HepG2 (cell line): Measurements from ENCODE around the gene ZNF396. TPM values are rescaled to one million over a fixed set of nuclear protein-coding genes. Genes with fewer than 3 reads are reported as not detected.

Experiments used
- BCL6 ChIP-seq: IDR thresholded peaks from 2 replicates; pipeline ENCODE4 v1.6.1; 2016; ENCODE audit warnings: missing genetic modification reagents, missing compliant biosample characterization
- ETV5 ChIP-seq: IDR thresholded peaks from 2 replicates; pipeline ENCODE4 v1.6.1; 2018; ENCODE audit warnings: missing biosample characterization, missing genetic modification reagents, inconsistent platforms, borderline replicate concordance
- FOXA3 ChIP-seq: IDR thresholded peaks from 2 replicates; pipeline ENCODE4 v1.6.1; 2016; ENCODE audit warnings: missing genetic modification reagents, missing compliant biosample characterization
- GABPA ChIP-seq, 2 experiments: IDR thresholded peaks; 2 replicates each; pipeline ENCODE4 v1.6.1; 2011 to 2016; ENCODE audit warnings: low read depth in 2 of 2, low read length in 1 of 2, missing biosample characterization in 1 of 2, missing genetic modification characterization in 1 of 2
- GATAD2A ChIP-seq: IDR thresholded peaks from 2 replicates; pipeline ENCODE4 v1.6.1; 2016
- JUND ChIP-seq: sonication (generic); formaldehyde crosslinking; IDR thresholded peaks from 2 replicates; pipeline ENCODE4 v1.8.0; 2022; ENCODE audit warnings: mild to moderate bottlenecking, missing genetic modification reagents
- KAT8 ChIP-seq: IDR thresholded peaks from 2 replicates; pipeline ENCODE4 v1.6.1; 2016; ENCODE audit warnings: missing genetic modification reagents, missing compliant biosample characterization
- KDM5A ChIP-seq: fragments of 200-600 bp; sonication (generic); IDR thresholded peaks from 2 replicates; pipeline ENCODE4 v1.7.0; 2018; ENCODE audit warnings: antibody characterized with exemption, mild to moderate bottlenecking, low read length, borderline replicate concordance
- KMT2A ChIP-seq: sonication (generic); formaldehyde crosslinking; IDR thresholded peaks from 2 replicates; pipeline ENCODE4 v1.4.0; 2020; ENCODE audit warnings: missing genetic modification reagents
- KMT2B ChIP-seq: IDR thresholded peaks from 2 replicates; pipeline ENCODE4 v1.6.1; 2016; ENCODE audit warnings: missing genetic modification reagents, missing compliant biosample characterization
- MIER3 ChIP-seq: IDR thresholded peaks from 2 replicates; pipeline ENCODE4 v1.6.1; 2016; ENCODE audit warnings: missing compliant biosample characterization, borderline replicate concordance
- NFE2L2 ChIP-seq: fragments of 150-350 bp; IDR thresholded peaks from 2 replicates; pipeline ENCODE4 v1.6.1; 2014; ENCODE audit warnings: low read length
- NR2F6 ChIP-seq, 2 experiments: IDR thresholded peaks; 2 replicates each; pipeline ENCODE4 v1.6.1; 2016; ENCODE audit warnings: antibody characterized with exemption in 1 of 2, mild to moderate bottlenecking in 1 of 2
- RBFOX2 ChIP-seq: fragments of 200-400 bp; formaldehyde crosslinking; IDR thresholded peaks from 2 replicates; pipeline ENCODE4 v1.6.1; 2017; ENCODE audit warnings: low read depth, mild to moderate bottlenecking, low read length
- SOX6 ChIP-seq, 2 experiments: fragments of 450-650 bp in 1 of 2; sonication (generic) in 1 of 2; formaldehyde crosslinking in 1 of 2; IDR thresholded peaks; 2 replicates each; pipeline versions ENCODE4 v1.4.0 to v1.6.1; 2017 to 2020; ENCODE audit warnings: antibody characterized with exemption in 1 of 2, mild to moderate bottlenecking in 1 of 2, missing genetic modification reagents in 1 of 2
- ZGPAT ChIP-seq: IDR thresholded peaks from 2 replicates; pipeline ENCODE4 v1.6.1; 2016; ENCODE audit warnings: mild to moderate bottlenecking
- ZNF224 ChIP-seq: sonication (generic); formaldehyde crosslinking; IDR thresholded peaks from 2 replicates; pipeline ENCODE4 v1.5.0; 2020; ENCODE audit warnings: mild to moderate bottlenecking, missing genetic modification reagents
- ZNF331 ChIP-seq: sonication (generic); formaldehyde crosslinking; IDR thresholded peaks from 2 replicates; pipeline ENCODE4 v1.4.0; 2020; ENCODE audit warnings: missing genetic modification reagents
- polyA plus RNA-seq, 8 experiments: library from polyadenylated mRNA; depleted of rRNA in 3 of 8; stranded (reverse) in 7 of 8; unstranded in 1 of 8; fragments of >200 nt; fragmentation: Illumina TruSeq in 4 of 8; extraction: Trizol in 4 of 8; gene quantifications; 2 replicates each; pipeline versions ENCODE4 v1.2.1 to v1.2.3, GENCODE V29; 2011 to 2016; ENCODE audit warnings: low read depth in 4 of 8, missing spikeins in 1 of 8, mixed read lengths in 1 of 8; ENCODE audit not compliant: insufficient read depth in 1 of 8
- total RNA-seq, 5 experiments: library from RNA; depleted of rRNA; stranded (reverse); fragments of >200 nt; fragmentation: Illumina TruSeq; extraction: Trizol; gene quantifications; 2 replicates each; pipeline ENCODE4 v1.2.3, GENCODE V29; 2016; ENCODE audit warnings: low read depth in 1 of 5
- TF ChIP-seq, protein P1 (sequence below): sonication (generic); formaldehyde crosslinking; IDR thresholded peaks from 2 replicates; pipeline ENCODE4; 2020; ENCODE audit warnings: missing genetic modification reagents, mild to moderate bottlenecking, borderline replicate concordance
- TF ChIP-seq, protein P2 (sequence below), 2 experiments: sonication (generic) in 1 of 2; formaldehyde crosslinking in 1 of 2; IDR thresholded peaks; 2 replicates each; pipeline versions ENCODE4 v1.5.1 to v1.6.1; 2011 to 2020; ENCODE audit warnings: borderline replicate concordance in 1 of 2, low read depth in 1 of 2, low read length in 1 of 2, mild to moderate bottlenecking in 1 of 2, missing genetic modification reagents in 1 of 2, moderate library complexity in 1 of 2
- TF ChIP-seq, protein P3 (sequence below): sonication (generic); formaldehyde crosslinking; IDR thresholded peaks from 2 replicates; pipeline ENCODE4 v1.4.0; 2020; ENCODE audit warnings: mild to moderate bottlenecking, missing genetic modification reagents, borderline replicate concordance

Gene ZNF396
- total and polyA plus RNA-seq, 2 of the 13 experiments (the other 11 are each of a cell fraction or from before 2014, with no cell fraction given): 0.25 to 0.75 TPM

DNA sequence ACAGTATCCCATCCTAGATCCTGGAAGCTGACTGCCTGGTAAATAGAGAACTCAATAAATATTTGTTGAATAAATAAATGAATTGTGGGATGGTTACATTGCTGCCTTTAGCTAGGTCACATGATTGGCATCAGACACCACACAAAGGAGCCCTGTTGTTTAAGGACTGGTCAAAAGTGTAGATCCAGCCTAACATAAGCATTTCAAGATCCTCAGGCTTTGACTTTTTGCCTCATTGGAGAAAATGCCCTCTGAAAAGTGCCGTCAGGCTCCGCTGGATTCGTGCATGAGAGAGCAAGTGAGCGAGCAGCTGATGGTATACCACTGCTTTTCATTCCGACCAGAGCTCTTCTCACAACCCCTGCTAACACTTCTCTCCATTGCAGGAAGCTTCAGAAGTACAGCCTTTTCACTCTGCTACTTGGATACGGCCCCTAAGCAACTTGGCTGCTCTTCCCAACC lies 31.6 kb downstream of the ZNF396 start (continued):
- TF ChIP-seq SOX6 (IDR thresholded peaks at IDR 0.05) (no peak), SOX6 (CRISPR knock-in tag; IDR thresholded peaks at IDR 0.05) (peak; percentile 49; the same call in 1 of the 2 replicates), BCL6 (peak; percentile 27; the same call in 1 of the 2 replicates), NFE2L2 (no peak), GATAD2A (CRISPR knock-in tag) (peak; percentile 44), ZNF331 (0 out of 2 replicates have a peak, but pooled peaks have one; percentile 63), MIER3 (CRISPR knock-in tag) (0 out of 2 replicates have a peak, but pooled peaks have one; percentile 32), KMT2A (CRISPR knock-in tag) (0 out of 2 replicates have a peak, but pooled peaks have one; percentile 48), ZNF224 (CRISPR knock-in tag) (peak; percentile 36; the same call in 1 of the 2 replicates), ZGPAT (CRISPR knock-in tag) (0 out of 2 replicates have a peak, but pooled peaks have one; percentile 22), KAT8 (0 out of 2 replicates have a peak, but pooled peaks have one; percentile 29), KMT2B (CRISPR knock-in tag) (0 out of 2 replicates have a peak, but pooled peaks have one; percentile 33), FOXA3 (CRISPR knock-in tag) (peak; percentile 39), KDM5A (0 out of 2 replicates have a peak, but pooled peaks have one; percentile 0), NR2F6 (IDR thresholded peaks at IDR 0.05) (0 out of 2 replicates have a peak, but pooled peaks have one; percentile 9), NR2F6 (CRISPR knock-in tag; IDR thresholded peaks at IDR 0.05) (no peak), GABPA (IDR thresholded peaks at IDR 0.05; ENCODE audit: low read depth, low read length) (no peak), GABPA (CRISPR knock-in tag; IDR thresholded peaks at IDR 0.05; ENCODE audit: low read depth) (no peak; the same call in 1 of the 2 replicates), ETV5 (CRISPR knock-in tag) (peak; percentile 9; the same call in 1 of the 2 replicates), JUND (no peak), RBFOX2 (0 out of 2 replicates have a peak, but pooled peaks have one; percentile 33)
- TF ChIP-seq, protein P1, sequence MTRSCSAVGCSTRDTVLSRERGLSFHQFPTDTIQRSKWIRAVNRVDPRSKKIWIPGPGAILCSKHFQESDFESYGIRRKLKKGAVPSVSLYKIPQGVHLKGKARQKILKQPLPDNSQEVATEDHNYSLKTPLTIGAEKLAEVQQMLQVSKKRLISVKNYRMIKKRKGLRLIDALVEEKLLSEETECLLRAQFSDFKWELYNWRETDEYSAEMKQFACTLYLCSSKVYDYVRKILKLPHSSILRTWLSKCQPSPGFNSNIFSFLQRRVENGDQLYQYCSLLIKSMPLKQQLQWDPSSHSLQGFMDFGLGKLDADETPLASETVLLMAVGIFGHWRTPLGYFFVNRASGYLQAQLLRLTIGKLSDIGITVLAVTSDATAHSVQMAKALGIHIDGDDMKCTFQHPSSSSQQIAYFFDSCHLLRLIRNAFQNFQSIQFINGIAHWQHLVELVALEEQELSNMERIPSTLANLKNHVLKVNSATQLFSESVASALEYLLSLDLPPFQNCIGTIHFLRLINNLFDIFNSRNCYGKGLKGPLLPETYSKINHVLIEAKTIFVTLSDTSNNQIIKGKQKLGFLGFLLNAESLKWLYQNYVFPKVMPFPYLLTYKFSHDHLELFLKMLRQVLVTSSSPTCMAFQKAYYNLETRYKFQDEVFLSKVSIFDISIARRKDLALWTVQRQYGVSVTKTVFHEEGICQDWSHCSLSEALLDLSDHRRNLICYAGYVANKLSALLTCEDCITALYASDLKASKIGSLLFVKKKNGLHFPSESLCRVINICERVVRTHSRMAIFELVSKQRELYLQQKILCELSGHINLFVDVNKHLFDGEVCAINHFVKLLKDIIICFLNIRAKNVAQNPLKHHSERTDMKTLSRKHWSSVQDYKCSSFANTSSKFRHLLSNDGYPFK: peak; percentile 91
- TF ChIP-seq, protein P2, sequence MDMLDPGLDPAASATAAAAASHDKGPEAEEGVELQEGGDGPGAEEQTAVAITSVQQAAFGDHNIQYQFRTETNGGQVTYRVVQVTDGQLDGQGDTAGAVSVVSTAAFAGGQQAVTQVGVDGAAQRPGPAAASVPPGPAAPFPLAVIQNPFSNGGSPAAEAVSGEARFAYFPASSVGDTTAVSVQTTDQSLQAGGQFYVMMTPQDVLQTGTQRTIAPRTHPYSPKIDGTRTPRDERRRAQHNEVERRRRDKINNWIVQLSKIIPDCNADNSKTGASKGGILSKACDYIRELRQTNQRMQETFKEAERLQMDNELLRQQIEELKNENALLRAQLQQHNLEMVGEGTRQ (IDR thresholded peaks at IDR 0.05; ENCODE audit: low read depth, low read length): peak; percentile 63
- TF ChIP-seq, protein P2 (CRISPR knock-in tag; IDR thresholded peaks at IDR 0.05; ENCODE audit: borderline replicate concordance): peak; percentile 62; the same call in 1 of the 2 replicates
- TF ChIP-seq, protein P3, sequence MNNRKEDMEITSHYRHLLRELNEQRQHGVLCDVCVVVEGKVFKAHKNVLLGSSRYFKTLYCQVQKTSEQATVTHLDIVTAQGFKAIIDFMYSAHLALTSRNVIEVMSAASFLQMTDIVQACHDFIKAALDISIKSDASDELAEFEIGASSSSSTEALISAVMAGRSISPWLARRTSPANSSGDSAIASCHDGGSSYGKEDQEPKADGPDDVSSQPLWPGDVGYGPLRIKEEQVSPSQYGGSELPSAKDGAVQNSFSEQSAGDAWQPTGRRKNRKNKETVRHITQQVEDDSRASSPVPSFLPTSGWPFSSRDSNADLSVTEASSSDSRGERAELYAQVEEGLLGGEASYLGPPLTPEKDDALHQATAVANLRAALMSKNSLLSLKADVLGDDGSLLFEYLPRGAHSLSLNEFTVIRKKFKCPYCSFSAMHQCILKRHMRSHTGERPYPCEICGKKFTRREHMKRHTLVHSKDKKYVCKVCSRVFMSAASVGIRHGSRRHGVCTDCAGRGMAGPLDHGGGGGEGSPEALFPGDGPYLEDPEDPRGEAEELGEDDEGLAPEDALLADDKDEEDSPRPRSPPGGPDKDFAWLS (CRISPR knock-in tag): no peak
